GM18867 (cell line): ENCODE results near the gene CREBRF.
"Not testable (repeated sequence)": the region's sequence is repeated elsewhere in the genome, so short reads cannot be mapped to it uniquely, and the experiment has no call there.

Experiments used
- ATAC-seq: cut with Tn5 transposase; IDR thresholded peaks from one replicate; pipeline ENCODE4 v1.9.1; 2021; ENCODE audit warnings: mild to moderate bottlenecking, moderate library complexity; ENCODE audit not compliant: unreplicated experiment

CREBRF gene

GRCh38 chr5:173076471-173076870 lies 20.3 kb downstream of the CREBRF start:
- ATAC-seq = not testable (repeated sequence)

GRCh38 chr5:173078878-173079277 lies 22.7 kb downstream of the CREBRF start:
- no peak for ATAC-seq

GRCh38 chr5:173089581-173089980 lies 33.4 kb downstream of the CREBRF start:
- no peak for ATAC-seq

GRCh38 chr5:173090639-173091038 lies 34.5 kb downstream of the CREBRF start:
- no peak for ATAC-seq

- ATAC-seq = no peak
These were observed 35.8 kb downstream of the CREBRF start for GRCh38 chr5:173091981-173092380.

GRCh38 chr5:173093606-173094005 lies 37.5 kb downstream of the CREBRF start:
- no peak for ATAC-seq

- ATAC-seq = no peak
These were observed 38.0 kb downstream of the CREBRF start for GRCh38 chr5:173094012-173094661.

GRCh38 chr5:173098787-173099186 lies 42.6 kb downstream of the CREBRF start:
- ATAC-seq = no peak

- no peak for ATAC-seq
These were observed 43.3 kb downstream of the CREBRF start for GRCh38 chr5:173099461-173099860.

- no peak for ATAC-seq
These were observed 45.1 kb downstream of the CREBRF start for GRCh38 chr5:173101245-173101644.

- ATAC-seq = no peak
These were observed 47.3 kb downstream of the CREBRF start for GRCh38 chr5:173103411-173103810.

- ATAC-seq = no peak
These were observed 52.8 kb downstream of the CREBRF start for GRCh38 chr5:173108914-173109313.

- ATAC-seq = no peak
These were observed 58.4 kb downstream of the CREBRF start for GRCh38 chr5:173114536-173114935.

GRCh38 chr5:173119719-173120118 lies 63.6 kb downstream of the CREBRF start:
- ATAC-seq = no peak

GRCh38 chr5:173123416-173123815 lies 67.3 kb downstream of the CREBRF start:
- no peak for ATAC-seq

GRCh38 chr5:173132166-173132565 lies 76.0 kb downstream of the CREBRF start:
- ATAC-seq = not testable (repeated sequence)

GRCh38 chr5:173138707-173139106 lies 82.6 kb downstream of the CREBRF start:
- no peak for ATAC-seq

- ATAC-seq = no peak
These were observed 83.5 kb downstream of the CREBRF start for GRCh38 chr5:173139631-173140030.

- ATAC-seq = no peak
These were observed 84.6 kb downstream of the CREBRF start for GRCh38 chr5:173140769-173141168.

GRCh38 chr5:173143567-173143966 lies 87.4 kb downstream of the CREBRF start:
- ATAC-seq = no peak

- peak; percentile 94 for ATAC-seq
These were observed 88.3 kb downstream of the CREBRF start, which contains the start of gene BNIP1 for GRCh38 chr5:173144200-173145176. Gene BNIP1 (plus strand): TSS chr5:173144531. CDS start chr5:173144546, 15 bp downstream.

- ATAC-seq = no peak
These were observed 92.2 kb downstream of the CREBRF start for GRCh38 chr5:173148354-173148753.
